NCI-H69 (cell line): ENCODE results near the gene DIP2C.
"Not testable (repeated sequence)": the region's sequence is repeated elsewhere in the genome, so short reads cannot be mapped to it uniquely, and the experiment has no call there.

ENCODE experiments used
- DNase-seq: peaks from one replicate; lab custom pipeline; 2025; lab: John Stamatoyannopoulos, UW

DIP2C gene

DNA sequence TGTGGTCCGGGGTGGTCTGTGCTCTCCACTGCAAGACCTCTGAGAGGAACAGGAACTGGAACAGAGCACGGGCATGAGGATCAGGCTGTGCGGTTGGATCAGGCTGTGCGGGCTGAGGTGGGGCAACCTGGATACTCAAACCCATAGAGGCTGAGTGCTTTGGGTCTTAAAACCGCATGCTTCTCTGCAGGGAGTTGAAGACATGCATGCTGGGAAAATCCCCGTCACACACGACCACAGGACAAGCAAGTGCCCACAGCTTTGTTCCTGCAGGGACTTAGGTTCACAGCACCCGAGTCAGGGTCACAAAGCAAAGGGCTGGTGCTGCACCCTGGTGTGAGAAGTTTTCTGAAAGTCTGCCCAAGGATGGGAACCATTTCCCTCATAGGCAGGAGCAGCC, 333.0 kb downstream of the DIP2C start:
- no peak for DNase-seq

DNA sequence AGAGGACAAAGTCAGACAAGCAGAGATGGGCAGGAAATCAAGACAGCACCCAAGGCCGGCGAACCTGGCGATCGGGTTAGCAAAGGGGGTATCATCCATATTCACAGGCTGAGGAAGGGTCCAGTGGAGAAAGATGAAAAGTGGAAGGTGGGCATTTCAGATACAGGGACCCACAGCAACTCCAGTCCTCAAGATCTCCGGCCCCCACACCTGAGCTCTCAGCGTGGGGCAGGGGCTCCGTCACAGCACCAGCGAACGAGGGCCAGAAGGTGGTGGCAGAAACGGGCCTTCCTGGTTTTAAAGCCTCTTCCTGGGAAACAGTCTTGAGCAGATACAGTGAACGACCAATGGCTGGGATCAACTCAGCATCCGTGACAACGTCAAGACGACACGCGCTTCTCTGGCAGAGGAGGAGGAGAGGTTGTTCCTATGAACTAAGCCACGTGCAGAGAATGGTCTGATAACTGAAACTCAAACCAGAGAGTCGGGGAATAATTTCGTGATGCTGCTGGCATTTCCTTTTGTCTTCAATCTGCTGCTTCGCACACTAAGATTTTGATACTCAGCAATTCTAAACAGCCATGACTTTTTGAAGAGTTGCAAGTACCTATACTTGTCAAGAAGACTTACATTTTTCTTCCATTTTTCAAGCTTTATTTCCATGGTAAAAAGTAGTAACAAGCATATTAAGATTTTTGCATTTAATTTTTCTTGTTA, 334.4 kb downstream of the DIP2C start:
- DNase-seq: no peak

DNA sequence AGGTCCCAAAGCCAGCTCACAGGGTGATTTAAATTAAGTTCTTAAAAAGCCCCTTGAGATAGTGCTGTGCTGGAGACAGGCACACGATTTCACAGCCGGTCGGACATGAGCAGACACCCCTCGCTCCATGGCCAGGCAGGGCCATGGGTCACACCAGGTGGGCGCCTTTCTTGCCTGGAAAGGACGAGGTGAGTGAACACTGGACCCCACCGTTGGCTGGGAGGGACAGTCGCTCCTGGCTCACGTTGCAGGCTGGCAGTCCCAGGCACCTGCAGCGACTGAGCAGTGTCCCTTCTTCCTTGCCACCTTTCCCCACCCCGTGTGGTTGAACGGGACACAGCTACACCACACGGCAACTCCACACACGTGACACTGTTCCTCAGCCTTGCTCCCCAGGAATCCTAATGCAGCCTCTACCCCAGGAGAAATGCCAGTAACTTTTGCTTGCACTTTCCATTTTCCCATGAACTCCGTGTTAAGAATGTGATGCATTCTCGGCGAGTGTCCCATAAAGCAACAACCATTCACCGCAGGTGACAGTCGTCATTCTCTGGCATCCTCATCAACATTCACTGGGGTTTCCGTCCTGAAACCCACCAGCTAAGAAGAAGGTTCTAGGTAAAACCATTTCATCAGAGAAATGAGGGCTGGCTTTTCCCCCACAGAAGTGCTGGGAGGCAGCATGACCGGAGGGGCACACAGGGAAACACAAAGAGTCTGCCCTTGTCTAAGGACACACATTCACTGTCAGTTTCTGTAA, 336.8 kb downstream of the DIP2C start:
- no peak for DNase-seq

DNA sequence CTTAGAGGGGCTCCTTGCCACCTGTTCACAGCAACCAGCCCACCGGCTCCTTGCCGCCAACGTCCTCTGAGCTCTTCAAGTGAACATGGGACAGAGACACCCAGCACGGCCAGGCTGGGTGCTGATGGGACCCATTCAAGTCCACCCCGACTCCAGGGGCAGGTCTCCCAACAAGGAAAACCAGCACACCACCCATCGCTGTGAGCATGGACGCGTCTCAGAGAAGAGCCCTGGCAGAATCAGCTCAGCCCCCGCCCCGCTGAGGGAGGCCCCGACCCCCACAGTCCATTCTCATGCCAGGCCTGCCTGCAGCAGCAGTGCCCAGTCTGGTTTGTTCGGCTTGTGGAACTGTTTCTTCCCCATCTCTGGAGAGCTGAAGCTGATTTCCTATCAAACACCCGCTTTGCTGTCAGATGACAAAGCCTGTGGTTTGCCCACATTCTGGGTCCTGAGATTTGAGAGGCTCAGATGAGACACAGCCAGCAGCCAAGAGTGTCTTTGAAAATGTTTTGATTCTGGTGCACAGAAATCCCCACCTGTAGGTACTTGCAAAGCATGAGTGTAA, 337.6 kb downstream of the DIP2C start:
- no peak for DNase-seq

DNA sequence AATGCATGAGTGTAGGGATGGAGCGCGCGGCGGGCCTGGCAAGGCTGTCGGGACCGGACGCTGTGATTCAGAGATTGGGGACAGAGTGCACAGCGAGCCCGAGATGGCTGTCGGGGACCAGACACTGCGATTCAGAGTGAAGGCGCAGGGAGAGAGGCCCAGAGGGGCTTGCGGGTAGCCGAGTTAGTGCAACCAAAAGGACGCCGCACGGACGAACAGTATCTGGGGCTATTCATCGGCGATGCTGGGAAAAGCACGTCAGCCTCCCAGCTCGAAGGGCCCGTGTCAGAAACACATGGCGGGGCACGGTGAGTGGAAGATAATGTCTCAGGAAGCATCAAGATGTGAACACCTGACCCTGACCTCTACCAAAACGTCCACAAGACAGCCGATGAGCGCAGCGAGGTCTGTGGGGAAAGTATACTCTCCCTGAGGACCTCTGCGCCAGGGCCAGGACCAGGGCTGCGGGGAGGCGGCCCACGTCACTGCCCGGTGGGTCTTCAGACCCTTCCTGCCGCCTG, 338.4 kb downstream of the DIP2C start:
- no peak for DNase-seq

DNA sequence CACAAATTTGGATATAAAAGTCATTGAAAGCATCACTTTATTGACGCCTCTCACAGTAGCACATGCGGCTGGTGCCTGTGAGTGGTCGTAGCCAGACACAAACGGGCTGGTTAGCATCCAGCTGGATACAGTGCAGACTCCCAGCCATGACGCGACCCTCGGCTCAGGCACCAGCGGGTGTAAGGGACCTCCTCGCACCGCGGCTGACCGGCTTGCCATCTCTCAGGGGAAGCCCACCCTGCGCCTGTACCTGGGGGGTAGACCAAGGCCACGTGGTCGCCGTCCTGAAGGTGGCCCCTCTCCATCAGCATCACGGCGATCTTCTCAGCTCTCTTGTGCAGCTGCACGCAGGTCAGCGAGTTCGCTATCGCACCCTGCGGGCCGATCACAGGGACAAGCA, 340.4 kb downstream of the DIP2C start:
- no peak for DNase-seq

DNA sequence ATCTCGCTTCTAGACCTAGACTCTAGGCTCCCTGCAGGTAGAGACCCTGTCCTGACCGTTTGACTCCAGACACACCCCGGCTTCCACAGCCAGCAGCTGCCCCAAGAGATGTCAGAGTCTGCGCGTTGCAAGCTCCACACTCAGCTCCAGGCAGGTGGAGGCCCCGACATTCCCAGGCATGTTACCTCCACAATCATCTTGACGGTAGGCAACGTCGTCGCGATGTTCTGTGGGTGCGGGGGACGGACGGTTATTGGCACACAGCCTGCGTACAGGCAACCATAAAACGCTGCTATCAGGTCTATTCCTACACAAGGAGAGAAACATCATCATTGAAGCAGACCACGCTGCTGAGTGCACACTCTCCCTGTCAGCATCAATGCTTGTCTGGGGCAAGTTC, 341.0 kb downstream of the DIP2C start:
- no peak for DNase-seq

DNA sequence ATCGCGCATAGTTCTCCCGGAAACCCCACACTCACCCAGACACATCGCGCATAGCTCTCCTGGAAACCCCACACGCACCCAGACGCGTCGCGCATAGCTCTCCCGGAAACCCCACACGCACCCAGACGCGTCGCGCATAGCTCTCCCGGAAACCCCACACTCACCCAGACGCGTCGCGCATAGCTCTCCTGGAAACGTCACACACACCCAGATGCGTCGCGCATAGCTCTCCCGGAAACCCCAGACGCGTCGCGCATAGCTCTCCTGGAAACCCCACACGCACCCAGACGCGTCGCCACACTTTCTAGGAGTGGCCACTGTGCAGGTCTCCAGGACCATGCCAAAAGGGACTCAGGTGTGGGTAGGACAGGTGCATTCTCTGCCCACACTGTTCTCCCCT, 341.7 kb downstream of the DIP2C start:
- not testable (repeated sequence) for DNase-seq

DNA sequence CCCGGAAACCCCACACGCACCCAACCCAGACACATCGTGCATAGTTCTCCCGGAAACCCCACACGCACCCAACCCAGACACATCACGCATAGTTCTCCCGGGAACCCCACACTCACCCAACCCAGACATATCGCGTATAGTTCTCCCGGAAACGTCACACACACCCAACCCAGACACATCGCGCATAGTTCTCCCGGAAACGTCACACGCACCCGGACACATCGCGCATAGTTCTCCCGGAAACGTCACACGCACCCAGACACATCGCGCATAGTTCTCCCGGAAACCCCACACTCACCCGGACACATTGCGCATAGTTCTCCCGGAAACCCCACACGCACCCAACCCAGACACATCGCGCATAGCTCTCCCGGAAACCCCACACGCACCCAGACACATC, 342.3 kb downstream of the DIP2C start:
- not testable (repeated sequence) for DNase-seq

DNA sequence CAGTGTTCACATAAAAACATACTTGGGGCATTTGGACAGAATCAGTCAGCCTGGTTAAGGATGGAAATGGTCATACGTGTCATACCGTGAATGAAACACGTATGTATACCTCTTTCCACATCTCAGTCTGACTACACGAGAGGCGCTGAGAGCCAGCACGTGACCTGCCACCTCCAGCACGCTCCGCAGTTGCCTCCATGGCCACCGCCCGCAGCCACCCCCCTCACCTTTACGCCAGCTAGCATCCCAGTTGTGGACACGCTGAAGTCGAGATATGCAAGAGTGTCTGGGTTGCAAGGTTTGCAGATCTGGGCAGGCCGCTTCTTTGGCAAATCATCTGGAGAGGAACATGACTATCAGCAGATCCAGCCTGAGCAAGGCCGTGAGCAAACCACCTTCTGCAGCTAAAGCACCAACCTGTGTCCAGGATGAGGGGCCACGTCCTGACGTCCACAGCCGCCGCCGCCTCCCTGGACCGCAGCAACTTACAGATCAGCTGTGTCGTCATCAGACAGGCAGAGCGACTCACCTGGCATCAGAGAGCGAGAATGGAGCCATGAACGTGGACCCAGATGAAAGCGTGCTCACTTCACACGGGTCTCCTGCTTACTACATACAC, 344.8 kb downstream of the DIP2C start:
- no peak for DNase-seq

DNA sequence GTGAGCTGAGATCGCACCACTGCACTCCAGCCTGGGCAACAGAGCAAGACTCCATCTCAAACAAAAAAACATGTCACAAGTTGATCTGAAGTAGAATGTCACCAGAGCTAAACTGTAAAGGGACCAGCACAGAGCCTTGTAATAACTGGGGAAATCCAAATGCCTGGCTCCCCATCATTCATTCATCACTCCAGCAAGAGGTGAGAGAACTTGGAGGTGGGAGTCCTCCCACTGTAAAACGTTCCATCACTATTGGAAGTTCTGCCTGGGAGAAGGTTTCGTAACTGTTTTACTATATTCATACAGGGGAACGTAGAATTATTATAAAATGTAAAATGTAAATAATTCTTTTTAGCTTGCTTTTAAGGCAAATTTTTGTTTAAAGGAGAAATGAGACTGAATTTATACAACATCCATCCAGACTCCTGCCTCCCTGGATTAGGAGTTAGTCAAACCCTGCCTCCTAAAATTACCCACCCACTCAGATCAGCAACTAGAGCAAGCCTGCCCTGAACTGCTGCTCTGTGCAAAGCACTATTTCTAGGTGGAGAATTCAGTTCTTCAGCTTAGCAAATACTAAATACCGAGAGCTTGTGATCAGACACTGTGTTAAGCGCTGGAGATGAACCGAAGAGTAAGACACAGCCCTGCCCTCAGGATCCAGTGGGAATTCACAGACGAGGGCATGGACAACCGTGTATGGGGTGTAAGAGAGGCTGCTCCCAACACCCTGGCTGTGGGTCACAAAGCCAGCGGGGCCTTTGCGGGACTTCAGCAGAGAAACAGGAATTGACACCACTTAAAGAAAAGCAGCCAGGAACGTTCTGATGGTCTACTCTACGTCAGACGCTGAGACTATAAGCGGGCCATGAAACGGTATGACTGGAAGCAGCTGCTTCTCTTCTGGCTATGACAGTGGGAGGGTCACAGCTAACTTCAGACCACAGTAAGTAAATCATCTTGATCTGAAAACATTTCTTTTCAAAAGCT, 345.9 kb downstream of the DIP2C start:
- no peak for DNase-seq

DNA sequence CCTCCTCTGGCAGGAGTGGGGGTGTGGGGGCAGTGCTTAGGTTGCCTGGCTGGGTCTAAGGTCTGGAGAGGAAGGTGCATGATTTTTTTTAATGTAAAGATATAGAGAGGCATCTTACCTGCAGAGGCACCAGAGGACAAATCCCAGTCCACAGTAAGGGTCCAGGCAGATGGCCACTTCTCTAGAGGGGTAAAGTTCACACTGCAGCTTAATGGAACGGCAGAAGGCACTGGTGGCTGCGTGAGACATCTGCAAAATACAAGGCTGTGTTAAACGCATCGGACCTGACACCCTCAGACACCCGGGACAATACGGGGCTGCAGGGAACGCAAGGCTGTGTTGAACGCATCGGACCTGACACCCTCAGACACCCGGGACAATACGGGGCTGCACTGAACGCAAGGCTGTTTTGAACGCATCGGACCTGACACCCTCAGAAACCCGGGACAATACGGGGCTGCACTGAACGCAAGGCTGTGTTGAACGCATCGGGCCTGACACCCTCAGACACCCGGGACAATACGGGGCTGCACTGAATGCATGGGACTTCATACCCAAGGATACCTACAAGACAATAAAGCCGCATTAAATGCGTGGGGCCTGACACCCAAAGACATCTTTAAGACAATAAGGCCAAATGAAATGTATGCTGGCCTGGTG, 348.3 kb downstream of the DIP2C start:
- DNase-seq: no peak

DNA sequence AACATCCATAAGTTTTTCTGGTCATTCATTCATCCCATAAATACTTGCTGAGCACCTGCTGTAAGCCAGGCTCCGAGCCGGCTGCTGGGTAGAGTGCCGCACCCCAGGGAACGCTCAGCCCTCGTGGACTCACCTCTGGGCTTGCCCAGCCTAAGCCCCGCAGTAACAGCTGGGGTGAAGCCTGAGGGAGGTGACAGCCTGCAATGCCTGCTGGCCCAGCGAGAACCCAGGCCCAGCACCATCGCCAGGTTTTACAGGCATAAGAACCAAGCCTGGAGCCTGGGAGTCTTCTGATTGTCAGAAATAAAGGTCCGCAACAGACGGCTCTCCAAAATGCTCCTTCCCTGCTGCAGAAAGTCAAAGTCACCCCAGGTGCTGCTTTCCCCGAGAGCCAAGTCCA, 348.8 kb downstream of the DIP2C start:
- peak; percentile 49 for DNase-seq

DNA sequence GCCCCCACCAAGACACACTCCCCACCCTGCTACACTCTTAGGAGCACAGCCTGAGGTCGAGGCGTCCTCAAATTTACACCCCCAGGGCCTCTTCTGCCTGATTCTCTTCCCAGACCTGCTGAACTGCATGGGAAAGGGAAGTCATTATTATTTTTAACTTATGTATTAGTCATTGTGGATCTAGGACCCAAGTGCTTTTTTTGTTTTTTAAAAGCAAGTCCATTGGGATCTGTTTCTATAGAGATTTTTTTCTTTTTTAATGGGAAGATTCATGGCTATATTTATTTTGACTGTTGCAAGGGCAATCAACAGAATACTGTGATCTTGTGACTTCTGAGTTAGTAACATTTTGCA, 350.5 kb downstream of the DIP2C start:
- peak; percentile 39 for DNase-seq

DNA sequence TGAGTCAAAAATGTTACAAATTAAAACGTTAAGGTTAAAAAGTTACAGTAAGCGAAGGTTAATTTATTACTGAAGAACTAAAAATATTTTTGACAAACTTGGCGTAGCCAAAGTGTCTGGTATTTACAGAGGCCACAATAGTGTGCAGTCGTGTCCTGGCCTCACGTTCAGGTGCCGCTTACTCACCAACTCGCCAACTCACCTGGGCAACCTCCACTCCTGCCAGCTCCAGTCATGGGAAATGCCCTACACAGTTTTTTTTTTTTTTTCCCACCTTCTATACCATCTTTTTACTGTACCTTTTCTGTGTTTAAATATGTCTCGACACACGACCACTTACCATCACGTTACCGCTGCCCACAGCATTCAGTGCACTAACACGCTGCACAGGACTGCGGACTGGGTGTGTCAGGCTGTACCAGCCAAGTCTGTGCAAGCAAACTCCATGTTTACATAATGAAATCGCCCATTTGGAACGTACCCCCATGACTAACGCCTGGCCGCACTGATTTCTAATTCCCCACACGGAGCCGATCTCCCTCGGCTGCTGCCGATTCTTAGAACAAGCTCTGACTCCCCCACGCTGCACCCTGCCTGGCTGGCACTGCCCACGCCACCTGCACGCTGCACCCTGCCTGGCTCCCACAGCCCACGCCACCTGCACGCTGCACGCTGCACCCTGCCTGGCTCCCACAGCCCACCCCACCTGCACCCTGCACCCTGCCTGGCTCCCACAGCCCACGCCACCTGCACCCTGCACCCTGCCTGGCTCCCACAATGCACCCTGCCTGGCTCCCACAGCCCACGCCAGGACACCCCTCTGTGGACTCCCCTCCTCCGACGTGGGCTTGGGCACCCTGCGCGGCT, 351.1 kb downstream of the DIP2C start:
- DNase-seq: peak; percentile 81

DNA sequence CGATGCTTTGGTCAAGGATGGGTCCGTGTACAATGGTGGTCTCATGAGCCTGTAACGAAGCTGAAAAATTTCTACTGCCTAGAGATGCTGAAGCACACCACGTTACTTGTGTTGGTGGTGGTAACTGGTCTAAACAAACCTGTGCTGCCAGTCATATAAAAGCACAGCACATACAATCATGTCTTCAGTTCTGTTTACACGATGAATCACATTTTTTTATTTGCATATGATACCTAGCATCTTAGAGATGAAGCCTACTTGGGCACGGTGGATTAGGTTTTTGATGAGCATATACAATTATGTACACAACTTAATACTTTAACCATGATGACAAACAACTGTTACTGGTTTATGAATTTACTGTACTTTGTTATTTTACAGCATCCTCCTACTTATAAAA, 353.2 kb downstream of the DIP2C start:
- DNase-seq: no peak

DNA sequence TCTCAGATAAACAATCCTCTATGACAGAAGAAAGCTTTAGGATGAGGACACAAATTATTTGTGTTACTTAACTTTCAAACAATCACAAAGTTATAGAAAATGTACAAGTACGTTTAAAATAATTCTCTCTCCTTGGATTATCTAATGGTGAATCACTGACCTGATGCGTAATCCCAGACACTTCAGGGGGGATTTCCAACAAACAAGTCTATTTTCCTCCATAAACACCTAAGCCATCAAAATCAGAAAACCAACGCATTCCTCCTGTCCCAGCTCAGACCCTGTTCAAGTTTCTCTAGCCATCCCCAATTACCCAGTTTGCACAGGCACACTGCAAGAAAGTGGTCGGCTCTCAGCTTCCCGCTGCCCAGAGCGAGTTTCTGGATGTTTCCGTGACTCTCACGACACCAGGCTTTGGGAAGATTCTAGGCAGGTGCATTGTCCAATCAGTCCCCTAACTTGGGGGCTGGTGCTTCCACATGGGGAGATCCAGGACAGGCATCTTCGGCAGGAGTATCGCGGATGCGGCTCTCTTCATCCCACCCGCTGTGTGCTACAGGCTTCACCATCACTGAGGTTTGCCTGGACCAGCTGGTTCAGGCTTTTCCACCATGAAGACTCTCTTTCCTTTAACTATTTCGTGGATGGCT, 354.2 kb downstream of the DIP2C start:
- no peak for DNase-seq

DNA sequence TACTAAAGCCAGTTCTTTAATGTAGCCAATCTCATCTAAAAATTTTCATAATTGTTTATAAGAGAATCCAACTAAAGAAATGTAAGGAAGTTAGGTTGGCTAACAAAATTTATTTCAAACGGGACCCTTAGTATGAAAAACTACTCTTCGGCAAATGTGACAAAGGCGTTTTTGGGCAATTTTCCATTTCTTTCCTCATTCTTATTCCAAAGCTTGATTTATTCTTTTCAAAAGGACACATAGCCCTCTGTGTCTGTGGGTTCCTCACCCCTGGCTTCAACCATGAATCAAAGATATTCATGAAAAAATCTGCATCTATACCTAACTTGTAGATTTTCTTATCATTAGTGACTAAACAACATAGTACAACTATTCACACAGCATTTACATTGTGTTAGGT, 358.3 kb downstream of the DIP2C start:
- no peak for DNase-seq

DNA sequence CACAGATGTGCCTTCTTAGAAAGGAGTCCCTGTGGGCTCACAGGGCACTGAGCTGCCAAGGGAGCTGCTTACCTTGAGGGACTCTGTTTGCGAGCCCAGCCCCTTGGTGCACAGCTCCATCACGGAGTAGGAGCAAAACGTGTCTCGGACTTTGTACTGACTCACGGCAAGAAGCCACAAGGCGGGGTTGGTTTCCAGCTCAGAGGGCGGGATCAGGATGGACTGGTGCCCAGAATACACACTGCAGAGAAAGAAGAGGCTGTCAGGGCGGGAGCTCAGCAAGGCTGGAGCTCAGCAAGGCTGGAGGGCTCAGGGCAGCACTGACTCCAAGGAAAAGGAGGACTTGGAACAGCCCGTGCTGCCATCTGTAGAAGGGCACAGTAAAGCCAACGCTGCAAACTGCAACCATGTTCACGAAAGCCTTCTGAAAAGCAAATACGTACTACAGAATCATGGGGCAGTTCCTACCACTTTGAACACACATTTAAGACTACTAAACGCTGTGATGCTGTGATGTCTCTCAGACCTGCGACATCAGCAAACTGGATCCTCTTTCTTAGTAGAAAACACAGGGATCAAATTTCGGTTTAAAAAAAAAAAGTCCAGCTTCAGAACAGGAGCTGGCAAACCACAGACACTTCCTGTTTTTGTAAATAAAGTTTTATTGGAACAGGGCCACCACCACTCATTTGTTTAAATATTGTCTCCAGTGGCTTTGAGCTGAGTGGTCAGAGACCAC, 359.9 kb downstream of the DIP2C start:
- peak; percentile 93 for DNase-seq
